Measurements from ENCODE around the gene CTNNA3.
"Not testable (repeated sequence)": the region's sequence is repeated elsewhere in the genome, so short reads cannot be mapped to it uniquely, and the experiment has no call there.

Gene CTNNA3

GRCh38 chr10:66350622-66351399 lies 1345.2 kb downstream of the CTNNA3 start:
- no peak for DNase-seq

GRCh38 chr10:66349726-66350125 lies 1346.3 kb downstream of the CTNNA3 start:
- DNase-seq, result no peak

- no peak for DNase-seq
Measured at GRCh38 chr10:66349076-66349475, 1346.9 kb downstream of the CTNNA3 start.

GRCh38 chr10:66337211-66337610 lies 1358.8 kb downstream of the CTNNA3 start:
- no peak for DNase-seq

GRCh38 chr10:66336791-66337190 lies 1359.2 kb downstream of the CTNNA3 start:
- DNase-seq, result no peak

- DNase-seq, result not testable (repeated sequence)
Measured at GRCh38 chr10:66335753-66336152, 1360.2 kb downstream of the CTNNA3 start.

GRCh38 chr10:66329147-66329546 lies 1366.8 kb downstream of the CTNNA3 start:
- DNase-seq, result no peak

GRCh38 chr10:66326876-66327275 lies 1369.1 kb downstream of the CTNNA3 start:
- DNase-seq, result no peak

GRCh38 chr10:66322777-66323176 lies 1373.2 kb downstream of the CTNNA3 start:
- no peak for DNase-seq

- no peak for DNase-seq
Measured at GRCh38 chr10:66321723-66322665, 1374.0 kb downstream of the CTNNA3 start.

- DNase-seq, result no peak
Measured at GRCh38 chr10:66318761-66319160, 1377.2 kb downstream of the CTNNA3 start.

GRCh38 chr10:66307826-66308225 lies 1388.2 kb downstream of the CTNNA3 start:
- no peak for DNase-seq

- no peak for DNase-seq
Measured at GRCh38 chr10:66301078-66301477, 1394.9 kb downstream of the CTNNA3 start.

- DNase-seq, result no peak
Measured at GRCh38 chr10:66295602-66296001, 1400.4 kb downstream of the CTNNA3 start.

GRCh38 chr10:66294538-66294937 lies 1401.5 kb downstream of the CTNNA3 start:
- DNase-seq, result no peak

GRCh38 chr10:66292922-66293321 lies 1403.1 kb downstream of the CTNNA3 start:
- DNase-seq, result no peak

GRCh38 chr10:66292456-66292855 lies 1403.5 kb downstream of the CTNNA3 start:
- DNase-seq, result no peak

GRCh38 chr10:66291133-66291532 lies 1404.9 kb downstream of the CTNNA3 start:
- no peak for DNase-seq

- DNase-seq, result no peak
Measured at GRCh38 chr10:66284621-66285020, 1411.4 kb downstream of the CTNNA3 start.

- no peak for DNase-seq
Measured at GRCh38 chr10:66283874-66284464, 1412.0 kb downstream of the CTNNA3 start.

- DNase-seq, result no peak
Measured at GRCh38 chr10:66283064-66283463, 1412.9 kb downstream of the CTNNA3 start.

- DNase-seq, result no peak
Measured at GRCh38 chr10:66281327-66281726, 1414.7 kb downstream of the CTNNA3 start.

- no peak for DNase-seq
Measured at GRCh38 chr10:66277481-66277880, 1418.5 kb downstream of the CTNNA3 start.

Measured in activated CD4-positive, CD25-positive, alpha-beta regulatory T cell treated with anti-CD3 and anti-CD28 coated beads, Interleukin-2, amount 50 U/mL, for 72 hours (primary cell).